Heart right ventricle (tissue), 16 donors: ENCODE data around the gene PWWP2B. TPM values are rescaled to one million over a fixed set of nuclear protein-coding genes. Genes with fewer than 3 reads are reported as not detected.

Experiments
- ATAC-seq, 8 donors: fragments of 200-7000 bp; cut with Tn5 transposase; one replicate each; pipeline ENCODE4 v1.9.1; 2020; ENCODE audit warnings: mild to moderate bottlenecking in 8 of 8, moderate library complexity in 8 of 8, moderate number of reproducible peaks in 1 of 8
- DNase-seq, 2 donors: peaks; one replicate each; pipeline ENCODE4 v3.0.0-alpha.2; 2020
- H3K27ac ChIP-seq, 10 donors: fragments of 200-600 bp; sonication (generic) in 2 of 10; one replicate each; pipeline versions ENCODE4 v1.5.0 to v1.8.0; 2020 to 2022; ENCODE audit warnings: mild to moderate bottlenecking in 3 of 10
- H3K27me3 ChIP-seq, 7 donors: fragments of 200-600 bp; one replicate each; pipeline ENCODE4 v1.8.0; 2021 to 2022; ENCODE audit warnings: mild to moderate bottlenecking in 2 of 7
- H3K36me3 ChIP-seq, 9 donors: fragments of 200-600 bp; sonication (generic) in 1 of 9; one replicate each; pipeline versions ENCODE4 v1.5.0 to v1.8.0; 2020 to 2022; ENCODE audit warnings: mild to moderate bottlenecking in 2 of 9
- H3K4me1 ChIP-seq, 9 donors: fragments of 200-600 bp; sonication (generic) in 1 of 9; one replicate each; pipeline versions ENCODE4 v1.5.0 to v1.8.0; 2020 to 2022; ENCODE audit warnings: mild to moderate bottlenecking in 4 of 9
- H3K4me3 ChIP-seq, 10 donors: fragments of 200-600 bp; sonication (generic) in 2 of 10; one replicate each; pipeline versions ENCODE4 v1.5.0 to v1.8.0; 2020 to 2022; ENCODE audit warnings: mild to moderate bottlenecking in 7 of 10, moderate library complexity in 2 of 10
- H3K9me3 ChIP-seq, 11 donors: fragments of 200-600 bp in 10 of 11; sonication (generic) in 2 of 11; one replicate each; pipeline versions ENCODE4 v1.5.0 to v1.8.0; 2013 to 2022; ENCODE audit warnings: mild to moderate bottlenecking in 2 of 11, control low read depth in 1 of 11, moderate library complexity in 1 of 11
- CTCF ChIP-seq, 9 donors: fragments of 200-600 bp; sonication (generic) in 2 of 9; IDR thresholded peaks; one replicate each; pipeline versions ENCODE4 v1.5.0 to v1.8.0; 2021 to 2022; ENCODE audit warnings: antibody characterized with exemption in 9 of 9, mild to moderate bottlenecking in 5 of 9, moderate library complexity in 1 of 9
- WGBS, 2 donors: extraction: QIAGEN DNeasy Blood & Tissue Kit; methylation state at CpG; one replicate each; pipeline ENCODE4 v1.1.7; 2013; ENCODE audit warnings: inconsistent platforms in 1 of 2; 5-methylcytosine and 5-hydroxymethylcytosine counted together
- intact Hi-C, 10 donors: fragments of 100-400 bp; cut with DNase I; formaldehyde crosslinking; loops; one replicate each; pipeline versions ENCODE4 v1.11.1 to v1.14.2; 2022
- polyA plus RNA-seq, 2 donors: library from polyadenylated mRNA; stranded (reverse); fragments of 200-250 nt; gene quantifications; one replicate each; pipeline ENCODE4 v1.2.3, GENCODE V29; 2013
- total RNA-seq, 10 donors: library from RNA; stranded (reverse); fragmentation: NEBNext Ultra II Directional in 3 of 10; extraction: Animal tissue kit (Norgen Biotek cat#: 25700) in 3 of 10; gene quantifications; one replicate each; pipeline versions ENCODE4 v1.2.1 to v1.2.4, GENCODE V29; 2021 to 2023
- donor health status: Arrhythmogenic right ventricular cardiomyopathy.
- donor health status: ischemic (EF 13 %, LVEDD 7.1; RV severe dilation, severe dysfunction).
- donor health status: healthy with polysubstance abuse.
- donor health status: DM: no; HTN: yes; CAD: no.
- donor health status: DM: no; HTN: no; CAD: no.
- donor health status: ischemic (EF 25% LVEDD 6.9; RV normal size, moderate dysfunction).
- donor health status: ischemic (EF 25% LVEDD 5.7; RV mildly dilated, moderate dysfunction).
- donor health status: healthy.
- donor health status: DM: yes; HTN: yes; CAD: no.
- donor health status: Ischemic cardiomyopathy.
- donor health status: ischemic (EF 35%, LVEDD 5.7; RV mildly dilated, moderate dysfunction).
- donor health status: nonischemic (EF 11% LVEDD 7.7; RV severe dilation, severe dysfunction).
- donor health status: DM: yes; HTN: yes; CAD: no.
- donor health status: PGD.
- donor health status: ischemic (EF 29% LVEDD 5.4; RV normal size, mild dysfunction).
- donor health status: nonischemic (EF 23%, LVEDD 6.1; RV moderate dilation, normal function).

Gene PWWP2B
- total and polyA plus RNA-seq, 12 donors: 11.1 to 21.3 (median 15.0) TPM

- WGBS, 2 donors: 90 to 93% methylated on average over 14 of the region's 14 CpGs
- no peak for DNase-seq
- intact Hi-C loops: no loop called here
- peak in 1 of 8 donors; percentile 15 for ATAC-seq
- peaks cover 0 to 12% (median 0%) of the 10 kb centered on the region in 9 donors for H3K4me1 ChIP-seq
- TF ChIP-seq CTCF (IDR thresholded peaks at IDR 0.05): no peak
- H3K27ac ChIP-seq: no peak overlapping the region
- no peak overlapping the region for H3K4me3 ChIP-seq
- H3K36me3 ChIP-seq: no peaks in the 10 kb centered on the region
- no peaks in the 10 kb centered on the region for H3K9me3 ChIP-seq
- peaks cover 0 to 3% (median 0%) of the 10 kb centered on the region in 7 donors for H3K27me3 ChIP-seq
These were observed 22.4 kb upstream of the PWWP2B start for GRCh38 chr10:132374612-132375011.

GRCh38 chr10:132375116-132375794 is 21.7 kb upstream of the PWWP2B start:
- intact Hi-C loops: no loop called here
- ATAC-seq (no peak), DNase-seq (no peak)
- Histone ChIP-seq H3K9me3 (no peaks in the 10 kb centered on the region), H3K27ac (no peak overlapping the region), H3K4me3 (no peak overlapping the region), H3K27me3 (peaks cover 0 to 3% (median 0%) of the 10 kb centered on the region in 7 donors), H3K4me1 (peaks cover 0 to 12% (median 0%) of the 10 kb centered on the region in 9 donors), H3K36me3 (no peaks in the 10 kb centered on the region)
- 84 to 85% methylated on average over 26 of the region's 26 CpGs for WGBS, 2 donors
- TF ChIP-seq CTCF (IDR thresholded peaks at IDR 0.05): no peak

GRCh38 chr10:132375795-132376297 is 21.2 kb upstream of the PWWP2B start:
- WGBS, 2 donors: 82 to 84% methylated on average over 4 of the region's 4 CpGs
- Histone ChIP-seq H3K27ac (no peak overlapping the region), H3K9me3 (no peaks in the 10 kb centered on the region), H3K27me3 (peaks cover 0 to 3% (median 0%) of the 10 kb centered on the region in 7 donors), H3K4me3 (no peak overlapping the region), H3K36me3 (no peaks in the 10 kb centered on the region), H3K4me1 (peaks cover 0 to 12% (median 0%) of the 10 kb centered on the region in 9 donors)
- DNase-seq (no peak), ATAC-seq (no peak)
- TF ChIP-seq CTCF (IDR thresholded peaks at IDR 0.05): no peak
- intact Hi-C loops: no loop called here

- no peak for TF ChIP-seq CTCF (IDR thresholded peaks at IDR 0.05)
- Histone ChIP-seq H3K4me1 (peaks cover 0 to 12% (median 0%) of the 10 kb centered on the region in 9 donors), H3K27me3 (peaks cover 0 to 3% (median 0%) of the 10 kb centered on the region in 7 donors), H3K27ac (no peak overlapping the region), H3K9me3 (peaks cover 0 to 2% (median 0%) of the 10 kb centered on the region in 11 donors), H3K36me3 (no peaks in the 10 kb centered on the region), H3K4me3 (no peak overlapping the region)
- no peak for DNase-seq
- 78 to 91% methylated on average over 15 of the region's 15 CpGs for WGBS, 2 donors
- no peak for ATAC-seq
- intact Hi-C loops: no loop called here
These were observed 20.6 kb upstream of the PWWP2B start for GRCh38 chr10:132376394-132376851.
